ENCODE data around the gene BCR.

The BCR gene

DNA sequence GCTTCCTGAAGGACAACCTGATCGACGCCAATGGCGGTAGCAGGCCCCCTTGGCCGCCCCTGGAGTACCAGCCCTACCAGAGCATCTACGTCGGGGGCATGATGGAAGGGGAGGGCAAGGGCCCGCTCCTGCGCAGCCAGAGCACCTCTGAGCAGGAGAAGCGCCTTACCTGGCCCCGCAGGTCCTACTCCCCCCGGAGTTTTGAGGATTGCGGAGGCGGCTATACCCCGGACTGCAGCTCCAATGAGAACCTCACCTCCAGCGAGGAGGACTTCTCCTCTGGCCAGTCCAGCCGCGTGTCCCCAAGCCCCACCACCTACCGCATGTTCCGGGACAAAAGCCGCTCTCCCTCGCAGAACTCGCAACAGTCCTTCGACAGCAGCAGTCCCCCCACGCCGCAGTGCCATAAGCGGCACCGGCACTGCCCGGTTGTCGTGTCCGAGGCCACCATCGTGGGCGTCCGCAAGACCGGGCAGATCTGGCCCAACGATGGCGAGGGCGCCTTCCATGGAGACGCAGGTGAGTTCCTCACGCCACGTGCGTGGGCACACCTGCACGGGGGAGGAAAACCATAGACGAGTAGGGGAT is 1.5 kb downstream of the BCR start:
- TF ChIP-seq, protein P1, sequence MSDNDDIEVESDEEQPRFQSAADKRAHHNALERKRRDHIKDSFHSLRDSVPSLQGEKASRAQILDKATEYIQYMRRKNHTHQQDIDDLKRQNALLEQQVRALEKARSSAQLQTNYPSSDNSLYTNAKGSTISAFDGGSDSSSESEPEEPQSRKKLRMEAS (IDR thresholded peaks at IDR 0.05; ENCODE audit: low read depth, low read length), result no peak
- no peak for TF ChIP-seq POLR2A (IDR thresholded peaks at IDR 0.05; ENCODE audit: extremely low read depth, insufficient read length)
- TF ChIP-seq, protein P2, sequence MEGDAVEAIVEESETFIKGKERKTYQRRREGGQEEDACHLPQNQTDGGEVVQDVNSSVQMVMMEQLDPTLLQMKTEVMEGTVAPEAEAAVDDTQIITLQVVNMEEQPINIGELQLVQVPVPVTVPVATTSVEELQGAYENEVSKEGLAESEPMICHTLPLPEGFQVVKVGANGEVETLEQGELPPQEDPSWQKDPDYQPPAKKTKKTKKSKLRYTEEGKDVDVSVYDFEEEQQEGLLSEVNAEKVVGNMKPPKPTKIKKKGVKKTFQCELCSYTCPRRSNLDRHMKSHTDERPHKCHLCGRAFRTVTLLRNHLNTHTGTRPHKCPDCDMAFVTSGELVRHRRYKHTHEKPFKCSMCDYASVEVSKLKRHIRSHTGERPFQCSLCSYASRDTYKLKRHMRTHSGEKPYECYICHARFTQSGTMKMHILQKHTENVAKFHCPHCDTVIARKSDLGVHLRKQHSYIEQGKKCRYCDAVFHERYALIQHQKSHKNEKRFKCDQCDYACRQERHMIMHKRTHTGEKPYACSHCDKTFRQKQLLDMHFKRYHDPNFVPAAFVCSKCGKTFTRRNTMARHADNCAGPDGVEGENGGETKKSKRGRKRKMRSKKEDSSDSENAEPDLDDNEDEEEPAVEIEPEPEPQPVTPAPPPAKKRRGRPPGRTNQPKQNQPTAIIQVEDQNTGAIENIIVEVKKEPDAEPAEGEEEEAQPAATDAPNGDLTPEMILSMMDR (IDR thresholded peaks at IDR 0.05; ENCODE audit: low read depth, low read length), result no peak
- TF ChIP-seq MYC (IDR thresholded peaks at IDR 0.05; ENCODE audit: low read depth, low read length), result no peak
- H3K4me3 ChIP-seq (ENCODE audit: low read depth, low read length), result peak overlapping the region; percentile 74
- DNase-seq (ENCODE audit: low read depth), result peak; percentile 23

DNA sequence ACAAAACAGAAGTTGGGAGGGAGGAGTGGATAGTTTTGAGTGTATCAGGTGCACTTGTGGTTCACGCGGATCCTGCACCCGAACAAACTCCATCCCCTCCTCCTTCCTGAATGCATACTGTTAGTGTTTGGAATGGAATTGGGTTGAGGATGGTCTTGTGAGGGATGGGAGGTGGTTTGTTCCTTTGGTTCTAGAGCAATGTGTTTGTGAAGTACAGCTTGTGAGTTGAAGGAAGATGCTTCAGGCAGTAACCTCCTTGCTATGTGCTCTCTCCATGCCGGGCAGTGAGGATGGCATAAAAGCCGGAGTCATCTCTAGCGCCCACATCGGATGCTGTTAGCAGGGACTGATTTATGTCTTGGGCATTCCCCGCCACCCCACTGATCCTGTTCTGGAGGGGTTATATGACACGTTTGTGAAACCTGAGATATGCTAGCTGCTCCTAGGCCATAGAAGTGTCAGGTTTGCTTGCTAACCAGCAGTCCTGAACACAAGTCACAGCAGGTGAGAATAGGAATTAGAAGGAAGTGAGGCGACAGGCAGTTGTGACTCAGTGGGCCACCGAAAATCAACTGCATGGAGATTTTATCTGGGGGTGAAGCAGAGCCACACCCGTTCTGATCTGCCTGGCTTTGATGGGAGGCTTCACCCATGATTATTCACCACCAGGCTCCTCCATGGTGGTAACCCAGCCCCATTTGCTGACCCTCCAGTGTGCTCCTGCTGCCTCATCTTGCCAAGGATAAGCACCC is 2.2 kb downstream of the BCR start:
- DNase-seq (ENCODE audit: low read depth), result peak; percentile 33
- H3K4me3 ChIP-seq (ENCODE audit: low read depth, low read length), result peak overlapping the region; percentile 74
- TF ChIP-seq MYC (IDR thresholded peaks at IDR 0.05; ENCODE audit: low read depth, low read length) (no peak), POLR2A (IDR thresholded peaks at IDR 0.05; ENCODE audit: extremely low read depth, insufficient read length) (no peak)
- TF ChIP-seq, protein P2 (IDR thresholded peaks at IDR 0.05; ENCODE audit: low read depth, low read length), result no peak
- TF ChIP-seq, protein P1 (IDR thresholded peaks at IDR 0.05; ENCODE audit: low read depth, low read length), result no peak

DNA sequence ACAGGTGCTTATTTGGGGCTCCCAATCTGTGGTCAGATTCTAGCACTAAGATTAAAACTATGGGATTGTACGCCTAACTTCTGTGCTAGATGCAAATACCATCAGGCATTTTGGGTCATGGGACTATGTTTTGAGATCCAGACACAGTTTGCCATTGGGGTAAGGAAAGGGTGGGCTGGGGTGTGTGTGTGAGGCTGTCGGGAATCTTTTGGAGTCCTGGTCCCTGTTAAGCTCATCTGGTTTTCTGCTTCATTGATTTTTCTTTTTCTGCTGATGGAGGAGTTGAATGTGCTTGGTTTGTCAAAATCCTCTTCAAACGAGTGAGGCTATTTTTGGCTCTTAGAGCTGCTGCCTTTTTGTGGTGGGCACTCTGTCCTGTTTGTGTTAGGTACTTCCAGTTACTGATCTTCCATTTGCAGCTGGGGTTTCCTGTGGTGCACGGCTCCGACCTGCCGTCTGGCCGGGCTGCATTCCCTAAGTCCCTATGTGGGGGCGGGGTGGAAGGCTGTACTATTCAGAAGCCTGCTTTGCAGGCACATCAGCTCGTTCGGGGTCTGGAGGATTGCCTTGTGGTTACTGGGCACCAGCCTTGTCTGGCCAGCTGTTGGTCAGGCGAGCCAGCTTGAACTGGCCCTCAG is 2.9 kb downstream of the BCR start:
- peak overlapping the region; percentile 74 for H3K4me3 ChIP-seq (ENCODE audit: low read depth, low read length)
- TF ChIP-seq POLR2A (IDR thresholded peaks at IDR 0.05; ENCODE audit: extremely low read depth, insufficient read length) (no peak), MYC (IDR thresholded peaks at IDR 0.05; ENCODE audit: low read depth, low read length) (no peak)
- TF ChIP-seq, protein P1 (IDR thresholded peaks at IDR 0.05; ENCODE audit: low read depth, low read length), result no peak
- TF ChIP-seq, protein P2 (IDR thresholded peaks at IDR 0.05; ENCODE audit: low read depth, low read length), result no peak
- DNase-seq (ENCODE audit: low read depth), result peak; percentile 61

DNA sequence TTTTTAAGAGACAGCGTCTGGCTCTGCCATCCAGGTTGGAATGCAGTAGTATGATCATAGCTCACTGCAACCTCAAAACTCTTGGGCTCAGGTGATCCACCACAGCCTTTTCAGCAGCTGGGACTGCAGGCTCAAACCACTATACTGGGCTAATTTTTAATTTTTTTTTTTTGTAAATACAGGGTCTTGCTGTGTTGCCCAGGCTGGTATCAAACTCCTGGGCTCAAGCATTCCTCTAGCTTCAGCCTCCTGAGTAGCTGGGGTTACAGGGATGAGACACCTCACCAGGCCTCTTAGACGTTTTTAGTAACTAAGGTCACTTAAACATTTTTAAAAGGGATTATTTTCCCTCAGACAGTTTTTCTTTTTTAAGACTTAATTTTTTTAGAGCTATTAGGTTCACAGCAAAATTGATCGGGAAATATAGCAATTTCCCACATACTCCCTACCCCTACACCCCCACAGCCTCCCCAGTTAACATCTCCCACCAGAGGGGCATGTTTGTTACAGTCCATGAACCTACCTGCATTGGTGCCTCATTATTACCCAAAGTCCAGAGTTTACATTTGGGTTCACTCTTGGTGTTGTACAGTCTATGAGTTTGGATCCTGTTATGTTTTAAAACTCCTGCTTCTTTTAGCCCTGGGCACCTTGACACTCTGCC is 3.9 kb downstream of the BCR start:
- peak overlapping the region; percentile 74 for H3K4me3 ChIP-seq (ENCODE audit: low read depth, low read length)
- no peak for DNase-seq (ENCODE audit: low read depth)
- TF ChIP-seq, protein P2 (IDR thresholded peaks at IDR 0.05; ENCODE audit: low read depth, low read length), result no peak
- TF ChIP-seq MYC (IDR thresholded peaks at IDR 0.05; ENCODE audit: low read depth, low read length) (no peak), POLR2A (IDR thresholded peaks at IDR 0.05; ENCODE audit: extremely low read depth, insufficient read length) (no peak)
- TF ChIP-seq, protein P1 (IDR thresholded peaks at IDR 0.05; ENCODE audit: low read depth, low read length), result no peak

DNA sequence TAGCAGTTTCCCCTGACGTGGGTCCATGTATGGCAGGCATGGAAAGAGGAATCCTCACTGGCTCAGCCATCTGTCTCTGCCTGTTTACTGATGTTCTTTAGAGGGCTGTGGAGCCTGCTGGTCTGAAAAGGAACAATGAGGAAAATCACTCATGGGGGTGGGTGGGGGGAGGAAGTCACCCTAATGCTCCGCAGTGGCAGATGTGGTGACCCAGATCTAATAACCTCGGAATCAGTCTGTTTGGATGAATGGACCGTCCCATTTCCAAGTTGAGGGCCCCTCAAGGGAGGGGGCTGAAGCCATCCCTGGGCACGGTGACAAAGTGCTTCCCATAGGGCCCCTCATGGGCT is 4.4 kb downstream of the BCR start:
- H3K4me3 ChIP-seq (ENCODE audit: low read depth, low read length), result no peak overlapping the region
- no peak for DNase-seq (ENCODE audit: low read depth)
- TF ChIP-seq, protein P1 (IDR thresholded peaks at IDR 0.05; ENCODE audit: low read depth, low read length), result no peak
- TF ChIP-seq POLR2A (IDR thresholded peaks at IDR 0.05; ENCODE audit: extremely low read depth, insufficient read length) (no peak), MYC (IDR thresholded peaks at IDR 0.05; ENCODE audit: low read depth, low read length) (no peak)
- TF ChIP-seq, protein P2 (IDR thresholded peaks at IDR 0.05; ENCODE audit: low read depth, low read length), result no peak

All from NB4 (cell line).